HepG2 (cell line): ENCODE measurements around the gene UAP1L1. TPM values are rescaled to one million over a fixed set of nuclear protein-coding genes. Genes with fewer than 3 reads are reported as not detected.
A peak's percentile ranks its signal among the peaks of the same experiment; 100 is the strongest.

Experiments used
- ETV6 ChIP-seq: sonication (generic); formaldehyde crosslinking; conservative IDR thresholded peaks from 2 replicates; pipeline ENCODE4 v1.4.0; 2020; ENCODE audit warnings: missing genetic modification reagents
- GATAD1 ChIP-seq: IDR thresholded peaks from 2 replicates; pipeline ENCODE4 v1.6.1; 2016; ENCODE audit warnings: missing genetic modification reagents, missing compliant biosample characterization
- GRHL1 ChIP-seq: sonication (generic); formaldehyde crosslinking; conservative IDR thresholded peaks from 2 replicates; pipeline ENCODE4 v1.8.0; 2022; ENCODE audit warnings: missing genetic modification reagents
- MAZ ChIP-seq, 2 experiments: sonication (generic) in 1 of 2; formaldehyde crosslinking in 1 of 2; IDR thresholded peaks; 2 replicates each; pipeline versions ENCODE4 v1.5.0 to v1.6.1; 2012 to 2020; ENCODE audit warnings: low read depth in 2 of 2, mild to moderate bottlenecking in 2 of 2, borderline replicate concordance in 1 of 2, improper control_type of control experiment in 1 of 2, low read length in 1 of 2, missing genetic modification reagents in 1 of 2, moderate library complexity in 1 of 2
- MED1 ChIP-seq: sonication (generic); formaldehyde crosslinking; IDR thresholded peaks from 2 replicates; pipeline ENCODE4 v1.4.0; 2020; ENCODE audit warnings: missing genetic modification reagents
- MEIS1 ChIP-seq: sonication (generic); formaldehyde crosslinking; IDR thresholded peaks from 2 replicates; pipeline ENCODE4 v1.9.0; 2021; ENCODE audit warnings: mild to moderate bottlenecking, missing genetic modification reagents, moderate library complexity, borderline replicate concordance
- MNT ChIP-seq: fragments of 450-650 bp; IDR thresholded peaks from 2 replicates; pipeline ENCODE4 v1.6.1; 2016
- MXD4 ChIP-seq: IDR thresholded peaks from 2 replicates; pipeline ENCODE4 v1.6.1; 2016; ENCODE audit warnings: mild to moderate bottlenecking, missing biosample characterization, missing genetic modification reagents
- NCOA1 ChIP-seq: sonication (generic); formaldehyde crosslinking; IDR thresholded peaks from 2 replicates; pipeline ENCODE4 v1.9.0; 2021; ENCODE audit warnings: missing genetic modification reagents
- NFKB2 ChIP-seq: sonication (generic); formaldehyde crosslinking; IDR thresholded peaks from 2 replicates; pipeline ENCODE4 v1.4.0; 2020; ENCODE audit warnings: missing genetic modification reagents, borderline replicate concordance
- NRL ChIP-seq: sonication (generic); formaldehyde crosslinking; IDR thresholded peaks from 2 replicates; pipeline ENCODE4 v1.5.0; 2020; ENCODE audit warnings: missing genetic modification reagents, mild to moderate bottlenecking, moderate library complexity, borderline replicate concordance
- REXO4 ChIP-seq: sonication (generic); formaldehyde crosslinking; IDR thresholded peaks from 2 replicates; pipeline ENCODE4 v1.8.0; 2022; ENCODE audit warnings: missing genetic modification reagents, mild to moderate bottlenecking, borderline replicate concordance
- SNRNP70 ChIP-seq: fragments of 200-400 bp; formaldehyde crosslinking; IDR thresholded peaks from 2 replicates; pipeline ENCODE4 v1.6.1; 2017; ENCODE audit warnings: mild to moderate bottlenecking, low read depth, low read length, moderate library complexity
- SRSF4 ChIP-seq: fragments of 200-400 bp; formaldehyde crosslinking; IDR thresholded peaks from one replicate; pipeline ENCODE4 v1.6.1; 2018; ENCODE audit warnings: mild to moderate bottlenecking, low read depth, low read length, moderate library complexity; ENCODE audit not compliant: poor library complexity, severe bottlenecking
- XBP1 ChIP-seq: sonication (generic); formaldehyde crosslinking; IDR thresholded peaks from 2 replicates; pipeline ENCODE4 v1.5.0; 2020; ENCODE audit warnings: missing genetic modification reagents
- ZBTB26 ChIP-seq: IDR thresholded peaks from 2 replicates; pipeline ENCODE4 v1.6.1; 2016; ENCODE audit warnings: missing compliant biosample characterization, missing genetic modification reagents, borderline replicate concordance
- ZBTB38 ChIP-seq: sonication (generic); formaldehyde crosslinking; IDR thresholded peaks from 2 replicates; pipeline ENCODE4 v1.5.1; 2020; ENCODE audit warnings: mild to moderate bottlenecking, missing genetic modification reagents
- ZNF20 ChIP-seq: sonication (generic); formaldehyde crosslinking; IDR thresholded peaks from 2 replicates; pipeline ENCODE4 v1.4.0; 2020; ENCODE audit warnings: mild to moderate bottlenecking, moderate library complexity, missing genetic modification reagents
- ZNF234 ChIP-seq: sonication (generic); formaldehyde crosslinking; conservative IDR thresholded peaks from 2 replicates; pipeline ENCODE4 v1.5.1; 2020; ENCODE audit warnings: mild to moderate bottlenecking, missing genetic modification reagents
- ZNF275 ChIP-seq: sonication (generic); formaldehyde crosslinking; IDR thresholded peaks from 2 replicates; pipeline ENCODE4 v1.8.0; 2022; ENCODE audit warnings: missing genetic modification reagents, mild to moderate bottlenecking, inconsistent platforms, borderline replicate concordance
- ZNF280D ChIP-seq: sonication (generic); formaldehyde crosslinking; IDR thresholded peaks from 2 replicates; pipeline ENCODE4 v1.5.1; 2020; ENCODE audit warnings: mild to moderate bottlenecking, missing genetic modification reagents
- polyA plus RNA-seq, 8 experiments: library from polyadenylated mRNA; depleted of rRNA in 3 of 8; stranded (reverse) in 7 of 8; unstranded in 1 of 8; fragments of >200 nt; fragmentation: Illumina TruSeq in 4 of 8; extraction: Trizol in 4 of 8; gene quantifications; 2 replicates each; pipeline versions ENCODE4 v1.2.1 to v1.2.3, GENCODE V29; 2011 to 2016; ENCODE audit warnings: low read depth in 4 of 8, missing spikeins in 1 of 8, mixed read lengths in 1 of 8; ENCODE audit not compliant: insufficient read depth in 1 of 8
- total RNA-seq, 5 experiments: library from RNA; depleted of rRNA; stranded (reverse); fragments of >200 nt; fragmentation: Illumina TruSeq; extraction: Trizol; gene quantifications; 2 replicates each; pipeline ENCODE4 v1.2.3, GENCODE V29; 2016; ENCODE audit warnings: low read depth in 1 of 5

The UAP1L1 gene
- total and polyA plus RNA-seq, 2 of the 13 experiments (the other 11 are each of a cell fraction or from before 2014, with no cell fraction given) = 5.4 to 6.4 TPM

GRCh38 chr9:137054932-137055384, 22.4 kb upstream of the UAP1L1 start (continued):
- no peak; the same call in 1 of the 2 replicates for TF ChIP-seq ZNF280D (CRISPR knock-in tag)
- no peak; the same call in 1 of the 2 replicates for TF ChIP-seq MEIS1
- no peak for TF ChIP-seq XBP1 (CRISPR knock-in tag)
- TF ChIP-seq REXO4 (CRISPR knock-in tag) = no peak
- no peak for TF ChIP-seq SRSF4
- no peak for TF ChIP-seq SNRNP70
- 0 out of 2 replicates have a peak, but pooled peaks have one; percentile 9 for TF ChIP-seq ZNF275
- TF ChIP-seq MNT = no peak
- no peak for TF ChIP-seq ETV6 (CRISPR knock-in tag)
- TF ChIP-seq NRL (CRISPR knock-in tag) = no peak; the same call in 1 of the 2 replicates
- no peak for TF ChIP-seq NFKB2
- TF ChIP-seq ZNF20 (CRISPR knock-in tag) = no peak
- peak; percentile 7; the same call in 1 of the 2 replicates for TF ChIP-seq MED1 (CRISPR knock-in tag)
- no peak for TF ChIP-seq ZBTB26
- TF ChIP-seq GATAD1 (CRISPR knock-in tag) = no peak
- TF ChIP-seq ZNF234 = no peak
- no peak for TF ChIP-seq MAZ (IDR thresholded peaks at IDR 0.05; ENCODE audit: borderline replicate concordance, low read depth, low read length)
- TF ChIP-seq MAZ (CRISPR knock-in tag; IDR thresholded peaks at IDR 0.05; ENCODE audit: low read depth) = peak; percentile 6; the same call in 1 of the 2 replicates
- no peak for TF ChIP-seq NCOA1
- TF ChIP-seq GRHL1 = no peak
- TF ChIP-seq ZBTB38 = no peak
- no peak; the same call in 1 of the 2 replicates for TF ChIP-seq MXD4 (CRISPR knock-in tag)
